Tongue (tissue), 3 donors: ENCODE results near the gene LCE2D. TPM values are rescaled to one million over a fixed set of nuclear protein-coding genes. Genes with fewer than 3 reads are reported as not detected.

Experiments used
- DNase-seq: peaks from one replicate; pipeline ENCODE4 v3.0.0-alpha.2; 2015
- small RNA-seq: library from RNA; depleted of rRNA; stranded (forward); fragments of <200 nt; gene quantifications from one replicate; pipeline ENCODE3, GENCODE V24; 2014; ENCODE audit warnings: low replicate concordance
- total RNA-seq: library from RNA; depleted of rRNA; stranded (reverse); fragments of >200 nt; gene quantifications from one replicate; pipeline ENCODE4 v1.2.3, GENCODE V29; 2014

Gene LCE2D
- total RNA-seq, 1 donor from 2014 or later, result not detected

DNA sequence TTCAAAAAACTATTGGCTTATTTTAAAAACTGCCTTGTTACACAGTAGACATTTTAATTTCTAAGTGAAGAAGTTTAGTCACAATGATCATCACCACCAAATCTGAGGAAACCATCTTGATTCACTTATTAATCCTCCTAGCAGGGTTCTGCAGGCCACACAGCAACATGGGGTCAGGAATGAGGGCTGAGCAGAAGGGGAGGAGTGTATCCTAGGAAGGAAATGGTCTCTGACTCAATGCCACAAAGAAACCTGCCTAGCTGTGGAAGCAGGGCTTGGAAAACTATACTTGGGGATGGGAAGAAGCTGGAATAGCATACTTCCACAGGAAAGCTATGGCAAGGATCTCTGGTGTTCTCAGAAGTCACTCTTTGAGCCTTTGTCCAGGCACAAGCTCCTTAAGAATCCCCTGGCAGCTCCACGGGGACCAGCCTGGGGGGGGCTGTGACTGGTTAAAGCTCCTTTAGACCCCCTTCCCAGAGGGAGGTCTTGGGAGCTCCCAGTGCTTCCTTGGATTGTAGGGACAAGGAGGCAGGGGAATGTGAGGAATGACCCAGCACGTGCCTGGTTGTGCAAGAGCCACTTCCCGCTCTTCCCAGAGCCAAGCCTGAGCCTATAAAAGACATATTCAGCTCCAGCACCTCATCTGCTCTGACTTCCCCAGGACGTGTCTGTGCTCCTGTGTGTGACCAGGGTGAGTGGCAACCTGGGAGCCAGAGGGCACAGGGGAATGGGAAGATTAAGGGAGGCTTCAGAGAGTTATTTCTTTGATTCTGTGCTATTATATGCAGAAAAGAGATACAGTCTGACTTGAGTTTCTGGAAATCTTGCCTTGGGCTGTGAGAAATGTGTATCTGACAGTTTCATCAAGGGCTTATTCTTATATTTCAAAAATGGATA, 34.8 kb downstream of the LCE2D start, which contains the start of gene LCE2A:
Gene LCE2A, plus strand, starts transcription at position 645 of the 900 bp plus-strand sequence. CDS start 557 bp downstream, outside the sequence.
- no peak for DNase-seq

DNA sequence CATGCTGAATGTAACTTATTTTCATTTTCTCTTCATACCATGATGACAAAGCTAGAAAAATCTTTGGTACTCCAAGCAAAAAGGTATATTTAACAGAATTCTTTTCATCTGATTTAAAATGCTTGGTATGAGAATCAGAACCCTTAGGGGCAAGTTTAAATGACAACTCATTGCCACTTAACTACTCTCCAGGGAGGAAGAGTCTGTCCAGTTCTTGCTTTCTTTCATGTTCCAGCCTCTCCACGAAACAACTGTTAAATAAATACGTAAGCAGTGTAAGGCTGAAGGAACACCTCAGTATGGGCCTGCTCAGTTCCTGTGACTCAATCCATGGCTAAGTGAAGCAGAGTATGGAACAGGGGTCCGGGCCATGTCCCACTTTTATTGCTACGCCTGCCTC, 36.6 kb downstream of the LCE2D start:
- DNase-seq, result no peak

DNA sequence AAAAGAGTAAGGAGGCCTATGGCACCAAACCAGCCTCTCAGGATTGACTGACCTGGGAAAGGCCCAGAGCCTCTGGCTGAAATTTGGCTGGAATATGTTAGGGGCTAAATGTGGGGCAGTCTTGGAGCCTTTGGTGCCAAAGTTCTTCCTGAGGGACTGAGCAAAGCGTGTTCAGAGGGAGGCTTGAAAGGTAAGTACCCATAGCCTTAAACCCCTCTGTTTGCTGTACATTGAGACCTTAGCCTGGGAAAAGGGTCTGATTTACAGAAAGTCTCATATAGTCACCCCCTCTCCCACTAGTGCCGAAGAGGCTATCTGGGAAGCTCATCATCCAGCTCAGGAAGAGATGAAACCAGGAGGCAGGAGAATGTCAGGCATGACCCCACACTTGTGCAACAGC, 44.7 kb downstream of the LCE2D start, which contains the start of gene LCE4A:
Gene LCE4A, plus strand, starts transcription at position 301 of the 400 bp plus-strand sequence. CDS start 916 bp downstream, outside the sequence.
- no peak for DNase-seq

Small RNAs within 50 kb of the gene (small RNA-seq; reads per million reads assigned to genes)
- not detected for gene LCE3A
- gene LCE3B, result not detected

Other genes starting within 250 kb of the LCE2D start
- gene CRNN, start 249.1 kb upstream of the LCE2D start, total RNA-seq, result 26.0 TPM
- not detected for gene LCE5A, start 152.6 kb upstream of the LCE2D start, total RNA-seq
- 4.0 TPM for gene CRCT1, start 148.9 kb upstream of the LCE2D start, total RNA-seq
- gene LCE3E, start 96.6 kb upstream of the LCE2D start, total RNA-seq, result not detected
- gene LCE3D, start 82.9 kb upstream of the LCE2D start, total RNA-seq, result not detected
- gene LCE3C, start 63.1 kb upstream of the LCE2D start, total RNA-seq, result not detected
- not detected for gene LCE3B, start 49.6 kb upstream of the LCE2D start, total RNA-seq
- not detected for gene LCE3A, start 40.3 kb upstream of the LCE2D start, total RNA-seq
- not detected for gene LCE2C, start 11.9 kb downstream of the LCE2D start, total RNA-seq
- gene LCE2B, start 22.7 kb downstream of the LCE2D start, total RNA-seq, result not detected
- gene LCE2A, start 35.0 kb downstream of the LCE2D start, total RNA-seq, result not detected
- not detected for gene LCE4A, start 44.8 kb downstream of the LCE2D start, total RNA-seq
- 0.21 TPM for gene KPRP, start 94.6 kb downstream of the LCE2D start, total RNA-seq
- gene LCE1F, start 111.8 kb downstream of the LCE2D start, total RNA-seq, result not detected
- not detected for gene LCE1E, start 122.9 kb downstream of the LCE2D start, total RNA-seq
- gene LCE1D, start 133.3 kb downstream of the LCE2D start, total RNA-seq, result not detected
- gene LCE1C, start 143.3 kb downstream of the LCE2D start, total RNA-seq, result not detected
- gene LCE1B, start 148.6 kb downstream of the LCE2D start, total RNA-seq, result not detected
- gene LCE1A, start 164.1 kb downstream of the LCE2D start, total RNA-seq, result not detected
- not detected for gene LCE6A, start 179.5 kb downstream of the LCE2D start, total RNA-seq
- not detected for gene LCE7A, start 196.6 kb downstream of the LCE2D start, total RNA-seq
- not detected for gene SMCP, start 214.9 kb downstream of the LCE2D start, total RNA-seq
- gene IVL, start 245.2 kb downstream of the LCE2D start, total RNA-seq, result 7.7 TPM